Osteoblast (primary cell): Measurements from ENCODE around the gene PHKB. TPM values are rescaled to one million over a fixed set of nuclear protein-coding genes. Genes with fewer than 3 reads are reported as not detected.

Source experiments
- DNase-seq: peaks from one replicate; pipeline ENCODE4 v3.0.0; 2011; ENCODE audit warnings: low spot score, mixed read lengths; ENCODE audit not compliant: insufficient read length; ENCODE audit errors: missing footprints
- H2AFZ ChIP-seq: 2 replicates; pipeline ENCODE4 v1.6.0; 2011; ENCODE audit warnings: mild to moderate bottlenecking, low read length
- H3K27ac ChIP-seq: 2 replicates; pipeline ENCODE4 v1.5.1; 2011; ENCODE audit warnings: mild to moderate bottlenecking, low read depth, low read length, moderate library complexity
- H3K27me3 ChIP-seq: 2 replicates; pipeline ENCODE4 v1.6.0; 2012; ENCODE audit warnings: mild to moderate bottlenecking, control low read depth, inconsistent platforms, low read length, moderate library complexity; ENCODE audit not compliant: insufficient read depth
- H3K36me3 ChIP-seq: 2 replicates; pipeline ENCODE4 v1.5.1; 2011; ENCODE audit warnings: mild to moderate bottlenecking, low read length, control low read depth, moderate library complexity; ENCODE audit not compliant: insufficient read depth
- H3K4me1 ChIP-seq: 2 replicates; pipeline ENCODE4 v1.5.1; 2011; ENCODE audit warnings: mild to moderate bottlenecking, low read length, control low read depth, moderate library complexity; ENCODE audit not compliant: insufficient read depth
- H3K4me2 ChIP-seq: 2 replicates; pipeline ENCODE4 v1.6.0; 2011; ENCODE audit warnings: mild to moderate bottlenecking, low read length; ENCODE audit not compliant: insufficient read depth
- H3K4me3 ChIP-seq: fragments of 200-600 bp; sonication (generic); 3 replicates; pipeline ENCODE4 v1.5.1; 2012; ENCODE audit warnings: mild to moderate bottlenecking, low read length, inconsistent platforms; ENCODE audit not compliant: insufficient read depth
- H3K79me2 ChIP-seq: 2 replicates; pipeline ENCODE4 v1.6.0; 2012; ENCODE audit warnings: mild to moderate bottlenecking, low read length, control low read depth, inconsistent platforms; ENCODE audit not compliant: insufficient read depth
- H3K9me3 ChIP-seq: 2 replicates; pipeline ENCODE4 v1.5.1; 2011; ENCODE audit warnings: low read depth, low read length, control low read depth
- H4K20me1 ChIP-seq: 2 replicates; pipeline ENCODE4 v1.6.0; 2012; ENCODE audit warnings: mild to moderate bottlenecking, low read length, control low read depth; ENCODE audit not compliant: insufficient read depth
- total RNA-seq: library from RNA; depleted of rRNA; stranded (reverse); fragments of >200 nt; gene quantifications from 2 replicates; pipeline ENCODE4 v1.2.3, GENCODE V29; 2012
- TF ChIP-seq, protein P1 (sequence below): IDR thresholded peaks from 2 replicates; pipeline ENCODE4 v1.5.1; 2011; ENCODE audit warnings: mild to moderate bottlenecking, low read depth, low read length, moderate library complexity; ENCODE audit errors: extremely low read depth

Gene PHKB
- total RNA-seq, 1 donor: 76.4 TPM

DNA sequence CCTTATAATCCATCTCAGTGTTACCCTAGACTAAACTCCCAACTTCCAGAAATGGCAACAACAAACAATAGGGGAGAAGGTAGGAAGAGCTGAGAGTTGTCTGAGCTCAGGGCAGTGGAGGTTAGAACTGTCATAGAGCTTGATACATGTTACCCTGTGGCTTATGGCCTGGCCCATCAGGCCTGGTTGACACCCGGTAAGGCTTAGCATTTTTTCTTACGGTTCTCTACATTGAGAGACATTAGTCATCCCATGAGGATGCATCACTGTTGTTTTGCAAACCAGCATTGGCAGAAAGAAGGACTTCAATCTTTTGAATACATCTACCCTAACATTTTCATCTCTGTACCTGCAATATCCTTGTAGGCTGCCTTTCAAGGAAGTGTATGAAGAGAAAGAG, 226.6 kb downstream of the PHKB start:
- no peak overlapping the region for H3K27ac ChIP-seq
- H2AFZ ChIP-seq: no peak overlapping the region
- H3K36me3 ChIP-seq: peaks cover 12% of the 10 kb centered on the region
- H3K27me3 ChIP-seq: no peaks in the 10 kb centered on the region
- TF ChIP-seq, protein P1, sequence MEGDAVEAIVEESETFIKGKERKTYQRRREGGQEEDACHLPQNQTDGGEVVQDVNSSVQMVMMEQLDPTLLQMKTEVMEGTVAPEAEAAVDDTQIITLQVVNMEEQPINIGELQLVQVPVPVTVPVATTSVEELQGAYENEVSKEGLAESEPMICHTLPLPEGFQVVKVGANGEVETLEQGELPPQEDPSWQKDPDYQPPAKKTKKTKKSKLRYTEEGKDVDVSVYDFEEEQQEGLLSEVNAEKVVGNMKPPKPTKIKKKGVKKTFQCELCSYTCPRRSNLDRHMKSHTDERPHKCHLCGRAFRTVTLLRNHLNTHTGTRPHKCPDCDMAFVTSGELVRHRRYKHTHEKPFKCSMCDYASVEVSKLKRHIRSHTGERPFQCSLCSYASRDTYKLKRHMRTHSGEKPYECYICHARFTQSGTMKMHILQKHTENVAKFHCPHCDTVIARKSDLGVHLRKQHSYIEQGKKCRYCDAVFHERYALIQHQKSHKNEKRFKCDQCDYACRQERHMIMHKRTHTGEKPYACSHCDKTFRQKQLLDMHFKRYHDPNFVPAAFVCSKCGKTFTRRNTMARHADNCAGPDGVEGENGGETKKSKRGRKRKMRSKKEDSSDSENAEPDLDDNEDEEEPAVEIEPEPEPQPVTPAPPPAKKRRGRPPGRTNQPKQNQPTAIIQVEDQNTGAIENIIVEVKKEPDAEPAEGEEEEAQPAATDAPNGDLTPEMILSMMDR: no peak
- DNase-seq: peak; percentile 62
- H3K4me1 ChIP-seq: no peaks in the 10 kb centered on the region
- H4K20me1 ChIP-seq: no peaks in the 10 kb centered on the region
- no peak overlapping the region for H3K4me3 ChIP-seq
- no peak overlapping the region for H3K4me2 ChIP-seq
- no peaks in the 10 kb centered on the region for H3K79me2 ChIP-seq
- no peaks in the 10 kb centered on the region for H3K9me3 ChIP-seq

DNA sequence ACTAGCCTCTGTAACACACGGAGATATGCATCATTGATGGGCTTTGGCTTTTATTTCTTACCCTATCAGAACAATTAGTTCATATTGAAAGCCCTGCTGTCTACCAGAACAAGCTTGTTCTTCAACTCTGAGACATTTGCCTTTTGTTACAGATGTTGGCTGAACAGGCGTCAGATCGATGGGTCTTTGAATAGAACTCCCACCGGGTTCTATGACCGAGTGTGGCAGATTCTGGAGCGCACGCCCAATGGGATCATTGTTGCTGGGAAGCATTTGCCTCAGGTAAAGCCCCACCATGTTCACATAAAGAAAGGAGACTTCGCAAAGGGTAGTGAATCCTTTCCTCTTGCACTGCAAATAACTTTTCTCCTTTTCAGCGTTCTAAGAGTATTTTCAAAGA, 232.1 kb downstream of the PHKB start:
- H4K20me1 ChIP-seq: no peaks in the 10 kb centered on the region
- TF ChIP-seq, protein P1: no peak
- H3K27ac ChIP-seq: no peak overlapping the region
- no peaks in the 10 kb centered on the region for H3K79me2 ChIP-seq
- H3K4me2 ChIP-seq: no peak overlapping the region
- H3K4me1 ChIP-seq: no peaks in the 10 kb centered on the region
- peak; percentile 19 for DNase-seq
- no peak overlapping the region for H3K4me3 ChIP-seq
- H2AFZ ChIP-seq: no peak overlapping the region
- H3K27me3 ChIP-seq: no peaks in the 10 kb centered on the region
- H3K9me3 ChIP-seq: no peaks in the 10 kb centered on the region
- peaks cover 27% of the 10 kb centered on the region for H3K36me3 ChIP-seq

DNA sequence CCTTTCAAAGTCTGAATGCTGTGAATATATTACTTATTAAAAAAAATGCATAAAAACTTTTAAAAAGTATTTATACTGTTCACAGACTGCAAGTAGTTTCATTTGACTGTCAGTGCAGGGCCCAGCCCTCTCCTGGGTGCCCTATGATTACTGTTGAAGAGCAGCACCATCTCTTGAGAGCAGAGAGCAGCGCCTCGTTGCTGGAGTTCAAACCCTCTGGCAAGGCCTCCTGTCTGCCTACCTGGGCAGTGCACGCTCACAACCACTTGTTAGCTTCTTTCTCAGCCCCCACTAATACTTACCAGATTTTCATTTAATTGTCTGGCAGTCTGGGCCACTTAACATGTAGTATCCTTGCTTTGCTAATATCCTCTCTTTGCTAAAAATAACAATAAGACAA, 233.4 kb downstream of the PHKB start:
- Histone ChIP-seq H4K20me1 (no peaks in the 10 kb centered on the region), H3K27ac (no peak overlapping the region), H3K4me2 (no peak overlapping the region), H3K4me3 (no peak overlapping the region), H3K36me3 (peaks cover 26% of the 10 kb centered on the region), H3K4me1 (no peaks in the 10 kb centered on the region), H3K79me2 (no peaks in the 10 kb centered on the region), H3K9me3 (no peaks in the 10 kb centered on the region), H2AFZ (no peak overlapping the region), H3K27me3 (no peaks in the 10 kb centered on the region)
- DNase-seq: no peak
- TF ChIP-seq, protein P1: no peak

DNA sequence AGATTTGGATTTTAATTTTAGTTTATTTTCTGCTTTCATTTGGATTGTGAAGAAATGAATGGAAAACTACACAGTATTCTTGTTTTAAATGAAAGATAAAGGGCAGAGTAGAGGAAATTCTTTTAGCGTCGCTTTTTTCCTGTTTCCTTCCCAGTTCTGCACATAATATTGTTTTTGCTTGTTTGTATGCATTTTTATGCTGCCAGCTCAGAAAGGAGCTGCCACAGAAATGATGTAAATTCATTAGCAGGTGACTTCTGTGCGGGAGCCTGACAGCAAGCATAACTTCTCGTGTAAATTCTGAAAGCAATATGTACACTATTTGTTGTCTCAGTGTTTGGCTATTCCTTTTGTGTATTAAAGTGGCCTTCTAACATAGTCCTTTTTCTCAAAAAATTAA, 234.6 kb downstream of the PHKB start:
- Histone ChIP-seq H3K36me3 (peaks cover 26% of the 10 kb centered on the region), H3K27me3 (no peaks in the 10 kb centered on the region), H3K4me1 (no peaks in the 10 kb centered on the region), H3K27ac (no peak overlapping the region), H4K20me1 (no peaks in the 10 kb centered on the region), H3K4me2 (no peak overlapping the region), H3K9me3 (no peaks in the 10 kb centered on the region), H2AFZ (no peak overlapping the region), H3K4me3 (no peak overlapping the region), H3K79me2 (no peaks in the 10 kb centered on the region)
- TF ChIP-seq, protein P1: no peak
- no peak for DNase-seq
